ENCODE measurements around the gene RASAL3. TPM values are rescaled to one million over a fixed set of nuclear protein-coding genes. Genes with fewer than 3 reads are reported as not detected.

The RASAL3 gene
- total and polyA plus RNA-seq, 2 of the 8 experiments (the other 6 are each of a cell fraction or from before 2014, with no cell fraction given), result 0.19 to 0.63 TPM

- no peak overlapping the region for H4K5ac ChIP-seq (ENCODE audit: insufficient read length, low read depth, low read length)
- H3K27me3 ChIP-seq (replicated peaks in 1 of 4; ENCODE audit: control insufficient read depth in 3 of 4, extremely low read depth in 1 of 4, insufficient read depth in 3 of 4, low read length in 3 of 4), result no peaks in the 10 kb centered on the region; a peak in 1 of 7 replicates
- no peak overlapping the region for H2BK15ac ChIP-seq (ENCODE audit: low read length)
- H3K23ac ChIP-seq (ENCODE audit: insufficient read length), result no peak overlapping the region
- no peak overlapping the region for H2AFZ ChIP-seq (ENCODE audit: low read length)
- no peak overlapping the region for H3K18ac ChIP-seq (ENCODE audit: extremely low read depth, low read length)
- H2BK20ac ChIP-seq (ENCODE audit: low read length), result no peak overlapping the region
- no peak overlapping the region for H3K4me3 ChIP-seq (ENCODE audit: extremely low read depth in 1 of 4, insufficient read depth in 2 of 4, low read depth in 3 of 4, low read length in 4 of 4)
- POLR2A ChIA-PET (ENCODE audit: partially characterized antibody), result interaction anchor here (5.0 kb wide), 1 partner anchor 8 kb away, joined by 71 read pairs; the partner anchor contains the start of gene AKAP8L
- peaks cover 3 to 4% of the 10 kb centered on the region in 2 experiments; a peak in 1 of 4 replicates for H3K9me3 ChIP-seq (ENCODE audit: insufficient read depth in 2 of 2, low read depth in 1 of 2, low read length in 1 of 2)
- H2BK12ac ChIP-seq (ENCODE audit: low read depth, low read length), result no peak overlapping the region
- WGBS, 2 experiments (ENCODE audit: extremely low coverage in 1 of 2, insufficient coverage in 1 of 2, insufficient read length in 1 of 2, insufficient replicate concordance in 2 of 2, low coverage in 1 of 2, low lambda C conversion rate in 2 of 2, missing lambda C conversion rate in 1 of 2), result 92% methylated on average over 22 of the region's 25 CpGs; no CpG with 5 or more reads in 1 of the 2 experiments
- H2BK5ac ChIP-seq (ENCODE audit: low read depth, low read length), result no peak overlapping the region
- H4K20me1 ChIP-seq (replicated peaks in 1 of 2; ENCODE audit: control insufficient read depth in 1 of 2, insufficient read depth in 2 of 2, low read length in 2 of 2), result peaks cover 12 to 13% of the 10 kb centered on the region in 2 experiments
- H2AK5ac ChIP-seq (ENCODE audit: low read depth, low read length), result no peak overlapping the region
- H3K23me2 ChIP-seq (ENCODE audit: low read depth, low read length), result peaks cover 3% of the 10 kb centered on the region; the same call in 1 of the 2 replicates
- DNase-seq (ENCODE audit: low read depth in 1 of 2, low spot score in 2 of 2) (no peak), FAIRE-seq (no peak)
- peaks cover 22% of the 10 kb centered on the region for H3K79me1 ChIP-seq (ENCODE audit: low read depth, low read length)
- H2BK120ac ChIP-seq (replicated peaks; ENCODE audit: low read depth, low read length), result no peak overlapping the region
- no peak overlapping the region for H3K27ac ChIP-seq (ENCODE audit: low read depth, low read length)
- CTCF ChIA-PET (ENCODE audit: partially characterized antibody), result interaction anchor here (5.1 kb wide), 1 partner anchor 7 kb away, joined by 28 read pairs; the partner anchor contains the start of gene AKAP8L
- H4K8ac ChIP-seq (ENCODE audit: extremely low read depth, insufficient read depth, low read length), result 0 out of 2 replicates have a peak overlapping the region, but pooled peaks have one; percentile 4
- H4K91ac ChIP-seq (replicated peaks; ENCODE audit: insufficient read length, low read length), result no peak overlapping the region
- no peak for TF ChIP-seq TEAD4 (IDR thresholded peaks at IDR 0.05; ENCODE audit: low read depth, low read length)
- TF ChIP-seq BCL11A (IDR thresholded peaks at IDR 0.05; ENCODE audit: low read depth in 2 of 2, low read length in 2 of 2), result no peak
- H3K4me2 ChIP-seq (ENCODE audit: insufficient read depth in 1 of 2, low read depth in 2 of 2, low read length in 2 of 2), result no peak overlapping the region
- H3K79me2 ChIP-seq (ENCODE audit: control insufficient read depth in 1 of 2, insufficient read depth in 2 of 2, low read length in 2 of 2), result peaks cover 0 to 29% of the 10 kb centered on the region in 2 experiments; a peak in 2 of 4 replicates
- no peak overlapping the region for H3K4ac ChIP-seq (replicated peaks; ENCODE audit: insufficient read length, low read depth, low read length)
- peaks cover 0 to 9% (median 4%) of the 10 kb centered on the region in 4 experiments; a peak in 4 of 7 replicates for H3K4me1 ChIP-seq (replicated peaks in 1 of 4; ENCODE audit: control insufficient read depth in 3 of 4, insufficient read depth in 4 of 4, low read length in 3 of 4)
- no peak overlapping the region for H3K14ac ChIP-seq (ENCODE audit: insufficient read length)
- H3K56ac ChIP-seq (replicated peaks; ENCODE audit: insufficient read length, low read depth, low read length), result no peak overlapping the region
- no peak overlapping the region for H3K9ac ChIP-seq (replicated peaks in 1 of 4; ENCODE audit: extremely low read depth in 1 of 4, low read depth in 3 of 4, low read length in 3 of 4)
- peaks cover 2 to 44% (median 21%) of the 10 kb centered on the region in 4 experiments; a peak in 6 of 8 replicates for H3K36me3 ChIP-seq (ENCODE audit: control insufficient read depth in 2 of 4, insufficient read depth in 4 of 4, low read length in 3 of 4)
Observed at GRCh38 chr19:15427350-15427700, 37.0 kb downstream of the RASAL3 start.

Measured in H1 (cell line).